ENCODE measurements around the gene POLR3A.

DNA sequence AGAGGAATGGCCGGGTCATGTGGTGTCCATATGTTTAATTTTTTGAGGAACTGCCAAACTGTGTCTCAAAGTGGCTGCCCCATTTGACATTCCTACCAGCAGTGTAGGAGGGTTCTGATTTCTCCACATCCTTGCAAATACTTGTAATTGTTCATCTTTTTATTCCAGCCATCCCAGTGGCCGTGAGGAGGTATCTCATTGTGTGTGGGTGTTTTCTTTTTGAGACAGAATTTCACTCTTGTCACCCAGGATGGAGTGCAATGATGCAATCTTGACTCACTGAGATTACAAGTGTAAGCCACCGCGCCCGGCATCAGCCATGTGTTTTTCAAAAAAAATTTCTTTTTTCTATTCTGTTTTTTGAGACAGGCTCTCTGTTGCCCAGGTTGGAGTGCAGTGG is 64.0 kb downstream of the POLR3A start:
- TF ChIP-seq, protein P1, sequence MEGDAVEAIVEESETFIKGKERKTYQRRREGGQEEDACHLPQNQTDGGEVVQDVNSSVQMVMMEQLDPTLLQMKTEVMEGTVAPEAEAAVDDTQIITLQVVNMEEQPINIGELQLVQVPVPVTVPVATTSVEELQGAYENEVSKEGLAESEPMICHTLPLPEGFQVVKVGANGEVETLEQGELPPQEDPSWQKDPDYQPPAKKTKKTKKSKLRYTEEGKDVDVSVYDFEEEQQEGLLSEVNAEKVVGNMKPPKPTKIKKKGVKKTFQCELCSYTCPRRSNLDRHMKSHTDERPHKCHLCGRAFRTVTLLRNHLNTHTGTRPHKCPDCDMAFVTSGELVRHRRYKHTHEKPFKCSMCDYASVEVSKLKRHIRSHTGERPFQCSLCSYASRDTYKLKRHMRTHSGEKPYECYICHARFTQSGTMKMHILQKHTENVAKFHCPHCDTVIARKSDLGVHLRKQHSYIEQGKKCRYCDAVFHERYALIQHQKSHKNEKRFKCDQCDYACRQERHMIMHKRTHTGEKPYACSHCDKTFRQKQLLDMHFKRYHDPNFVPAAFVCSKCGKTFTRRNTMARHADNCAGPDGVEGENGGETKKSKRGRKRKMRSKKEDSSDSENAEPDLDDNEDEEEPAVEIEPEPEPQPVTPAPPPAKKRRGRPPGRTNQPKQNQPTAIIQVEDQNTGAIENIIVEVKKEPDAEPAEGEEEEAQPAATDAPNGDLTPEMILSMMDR (IDR thresholded peaks at IDR 0.05): no peak
- TF ChIP-seq POLR2A (IDR thresholded peaks at IDR 0.05) (no peak), POLR2AphosphoS5 (IDR thresholded peaks at IDR 0.05; ENCODE audit: insufficient read depth in 1 of 2, low read depth in 1 of 2) (no peak)
